Measurements from ENCODE around the gene ZFP62.

Gene ZFP62

DNA sequence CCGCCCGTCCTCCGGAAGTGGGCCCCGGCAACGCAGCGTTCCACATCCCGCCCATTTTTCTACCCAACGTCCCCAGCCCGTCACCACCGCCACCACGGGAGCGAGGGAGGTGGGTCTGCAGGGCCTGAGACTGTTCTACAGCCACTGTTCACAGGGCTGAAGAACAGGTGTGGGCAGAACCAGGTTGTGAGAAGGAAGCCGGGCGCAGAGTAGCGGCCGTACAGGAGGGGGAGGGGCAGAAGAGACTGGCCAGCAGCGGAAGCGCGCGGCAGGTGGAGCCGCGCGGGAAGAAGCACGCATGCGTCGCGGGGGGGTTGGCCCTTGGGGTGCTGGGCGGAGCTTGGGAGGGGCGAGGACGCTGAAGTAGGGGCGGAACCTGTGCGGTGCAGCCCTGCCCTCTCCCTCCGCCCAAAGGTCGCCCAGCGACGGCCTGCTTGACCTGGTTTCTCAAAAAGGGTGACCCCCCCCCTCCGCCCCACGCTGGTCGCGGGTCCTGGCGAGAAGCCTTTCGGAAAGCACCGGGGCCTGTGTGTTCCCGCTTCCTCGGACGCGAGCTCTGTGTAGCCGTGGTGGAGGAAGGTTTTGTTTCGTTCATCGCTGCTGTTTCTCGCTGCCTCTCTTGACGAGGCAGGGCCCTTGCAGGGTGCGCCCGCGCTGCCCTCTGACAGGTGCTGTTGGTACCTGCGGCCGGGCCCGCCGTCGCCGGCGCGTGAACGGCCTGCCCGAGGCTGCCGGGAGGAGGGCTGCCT lies 50.7 kb downstream of the ZFP62 start:
- peak; percentile 97 for DNase-seq (ENCODE audit: low spot score)

- DNase-seq (ENCODE audit: low spot score): peak; percentile 94
Measured at GRCh38 chr5:180809403-180810209, 51.5 kb downstream of the ZFP62 start.

DNA sequence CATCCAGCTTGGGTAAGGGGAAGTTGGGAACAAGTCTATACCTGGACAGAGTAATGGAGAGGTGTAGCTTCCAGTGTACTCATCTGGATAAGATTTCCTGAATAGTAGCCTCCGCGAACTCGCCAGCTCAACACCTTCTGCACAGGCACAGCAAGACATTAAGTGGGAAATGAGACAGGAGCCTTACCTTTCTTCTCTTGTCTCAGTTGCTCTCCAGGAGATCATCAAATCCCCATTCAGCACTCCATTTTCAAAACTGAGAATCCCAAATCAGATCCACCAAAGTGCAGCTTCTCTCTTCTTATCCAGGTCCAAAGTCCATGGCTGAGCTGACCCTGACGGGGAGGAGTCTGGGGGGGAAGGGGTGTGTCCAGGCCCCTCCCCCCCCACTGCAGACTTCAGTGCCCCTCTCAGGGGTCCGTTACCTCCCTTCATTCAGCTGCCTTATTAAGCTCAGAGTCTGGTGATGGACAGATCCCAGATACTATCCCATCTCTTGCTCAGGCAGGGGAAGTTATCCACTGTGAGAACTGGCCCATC lies 52.5 kb downstream of the ZFP62 start:
- DNase-seq (ENCODE audit: low spot score): no peak

- peak; percentile 31 for DNase-seq (ENCODE audit: low spot score)
Measured at GRCh38 chr5:180807654-180808414, 53.2 kb downstream of the ZFP62 start.

DNA sequence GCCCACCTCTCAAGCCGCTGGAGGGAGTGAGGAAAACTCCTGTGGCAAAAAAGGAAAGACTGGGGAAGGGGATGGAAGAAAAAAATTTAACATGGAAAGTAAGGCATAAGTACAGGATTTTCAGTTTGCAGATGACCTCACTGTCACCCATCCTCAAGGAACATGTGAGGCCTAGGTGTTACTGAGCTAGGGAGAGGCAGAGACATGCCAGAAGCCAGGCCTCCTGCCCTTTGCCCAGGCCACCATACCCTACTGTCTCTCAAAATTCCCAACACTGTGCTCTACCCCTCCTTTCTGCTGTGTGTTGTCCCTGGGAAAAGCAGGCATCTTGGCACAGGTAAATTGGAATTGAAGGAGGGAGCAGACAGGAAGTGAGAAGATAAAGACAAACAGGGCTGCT lies 54.0 kb downstream of the ZFP62 start:
- DNase-seq (ENCODE audit: low spot score): no peak

GRCh38 chr5:180806351-180807011 lies 54.6 kb downstream of the ZFP62 start:
- no peak for DNase-seq (ENCODE audit: low spot score)

DNA sequence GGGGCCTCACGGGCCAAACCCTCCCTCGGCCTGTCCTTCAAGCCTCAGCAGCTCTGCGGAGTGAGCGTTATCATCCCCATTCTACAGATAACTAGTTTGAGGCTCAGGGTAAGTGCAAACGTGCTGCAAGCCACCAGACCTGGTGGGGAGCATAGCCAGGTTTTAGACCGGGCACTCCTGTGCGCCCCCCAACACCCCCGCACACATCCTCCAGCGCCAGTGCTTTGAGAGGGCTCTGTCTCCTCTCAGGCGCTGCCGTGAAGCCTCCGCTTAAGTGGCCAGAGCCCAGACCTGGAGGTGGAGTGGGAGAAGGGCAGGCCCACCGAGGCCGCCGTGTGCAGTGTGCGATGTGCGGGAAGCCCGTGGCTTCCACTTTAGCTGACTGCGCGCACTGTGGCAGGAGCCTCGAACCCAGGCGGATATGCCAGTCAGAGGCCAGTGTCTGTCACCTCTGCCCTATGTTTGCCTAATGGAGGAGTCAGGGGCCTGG lies 56.9 kb downstream of the ZFP62 start:
- DNase-seq (ENCODE audit: low spot score): no peak

GRCh38 chr5:180803181-180804128 lies 57.6 kb downstream of the ZFP62 start:
- DNase-seq (ENCODE audit: low spot score): peak; percentile 88

DNA sequence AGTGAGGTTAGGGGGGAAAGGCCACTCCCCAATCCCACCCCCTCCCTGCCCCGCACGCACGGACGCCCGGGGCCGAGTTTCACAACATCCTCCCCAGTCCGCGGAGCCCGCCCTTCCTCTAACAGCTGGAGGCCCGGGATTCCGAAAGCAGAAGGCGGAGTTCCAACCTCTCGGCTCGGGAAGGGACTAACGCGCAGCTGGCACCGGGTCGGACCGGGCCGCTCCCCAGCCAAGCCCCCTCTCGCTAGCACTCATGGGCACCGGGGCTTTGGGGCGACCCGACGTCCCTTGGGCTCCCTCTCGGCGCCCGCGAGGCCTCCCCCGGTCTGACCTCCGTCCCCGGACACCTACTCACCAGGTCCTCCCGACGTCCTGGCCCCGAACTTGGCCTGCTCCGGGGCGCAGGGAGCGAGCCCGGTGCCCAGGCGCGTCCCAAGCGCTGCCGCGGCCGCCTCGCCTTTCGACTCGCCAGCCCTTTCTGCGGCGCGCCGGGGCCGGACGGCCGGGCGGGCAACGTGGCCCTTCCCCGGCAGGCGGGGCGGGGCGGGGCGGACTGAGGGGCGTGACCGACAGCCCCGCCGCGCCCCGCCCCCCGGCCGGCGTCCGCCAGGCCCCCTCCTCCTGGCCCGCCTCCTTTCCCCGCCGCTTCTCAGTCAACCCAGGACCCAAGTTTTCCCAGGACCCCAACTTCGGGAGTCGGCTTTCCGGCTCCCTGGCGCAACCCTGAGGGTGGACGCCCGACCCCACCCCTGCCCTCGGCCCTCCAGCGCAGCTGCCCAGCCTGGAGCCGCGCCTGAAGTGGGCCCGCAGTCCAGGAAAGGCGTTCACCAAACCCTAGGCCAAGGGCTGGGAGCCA lies 58.5 kb downstream of the ZFP62 start, which contains the start of gene MGAT1:
MGAT1 (minus strand) TSS at position 482 of the 856 bp plus-strand sequence. CDS start 9,835 bp downstream, outside the sequence.
- peak; percentile 67 for DNase-seq (ENCODE audit: low spot score)

DNA sequence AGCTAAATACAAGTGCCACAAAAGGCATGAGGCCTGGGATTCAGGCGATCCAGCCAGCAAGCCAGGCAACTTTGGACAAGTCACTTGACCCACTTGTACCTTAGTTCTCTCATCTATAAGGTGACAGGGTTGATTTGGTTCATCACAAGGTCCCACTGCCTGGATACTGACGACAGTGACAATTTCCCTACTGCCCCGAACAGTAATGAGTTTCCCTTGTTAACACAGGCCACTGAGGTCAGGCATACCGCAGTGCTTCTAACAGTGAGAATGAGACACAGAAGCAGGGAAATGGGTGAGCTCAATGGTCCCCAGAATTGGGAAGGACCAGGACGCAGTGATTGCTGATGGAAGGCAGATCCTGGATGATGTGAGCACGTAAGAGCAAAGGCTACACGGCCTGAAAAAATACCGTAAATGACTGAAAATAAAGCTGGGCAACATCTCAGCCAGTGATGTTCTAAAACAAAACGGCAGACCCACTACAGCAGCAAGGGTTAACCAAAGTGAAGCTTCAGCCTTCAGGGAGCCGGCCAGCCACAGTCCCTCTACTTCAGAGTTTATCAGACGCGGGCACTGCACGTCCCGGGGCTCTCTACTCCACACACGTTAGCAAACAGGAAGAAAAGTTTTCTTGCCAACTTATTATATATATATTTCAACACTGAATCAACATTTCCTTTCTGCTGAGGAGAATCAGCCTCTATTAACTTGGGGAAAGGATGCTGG lies 59.3 kb downstream of the ZFP62 start:
- DNase-seq (ENCODE audit: low spot score): no peak

DNA sequence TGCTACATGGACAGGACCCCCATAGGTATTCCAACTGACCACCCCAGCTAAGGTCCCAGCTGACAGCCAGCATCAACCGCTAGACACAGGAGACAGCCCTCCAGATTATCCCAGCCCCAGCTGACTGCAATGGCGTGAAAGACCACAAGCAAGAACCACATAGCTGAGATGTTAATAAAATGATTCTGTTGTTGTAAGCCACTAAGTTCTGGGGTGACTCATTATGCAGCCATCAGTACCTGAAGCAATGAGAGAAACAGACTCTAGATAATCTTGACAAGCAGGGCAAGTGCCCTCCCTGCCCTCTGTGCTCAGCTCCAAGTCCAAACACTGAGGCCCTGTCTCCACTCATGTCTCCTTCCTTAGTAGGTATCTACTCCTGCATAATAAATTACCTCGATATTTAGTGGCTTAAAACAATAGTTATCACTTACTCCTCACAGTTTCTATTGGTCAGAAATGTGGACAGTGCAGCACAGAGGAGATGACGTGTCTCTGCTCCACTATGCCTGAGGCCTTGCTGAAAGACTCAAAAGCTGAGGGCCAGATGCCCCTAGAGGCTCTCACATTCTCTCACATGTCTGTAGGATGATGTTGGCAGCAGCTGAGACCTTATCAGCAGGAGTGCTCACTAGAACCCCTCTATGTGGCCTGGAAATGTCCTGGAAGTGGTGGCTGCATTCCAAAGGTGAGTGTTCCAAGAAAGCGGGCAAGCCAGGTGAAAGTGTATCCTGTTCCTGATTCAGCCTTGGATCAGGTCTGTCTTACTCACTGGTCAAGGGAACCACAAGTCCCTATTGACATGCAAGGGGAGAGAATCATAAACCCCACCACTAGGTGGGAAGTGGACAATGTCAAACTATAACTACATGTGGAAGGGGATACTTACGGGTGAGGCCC lies 60.9 kb downstream of the ZFP62 start:
- DNase-seq (ENCODE audit: low spot score): peak; percentile 31

- peak; percentile 22 for DNase-seq (ENCODE audit: low spot score)
Measured at GRCh38 chr5:180799194-180799593, 61.9 kb downstream of the ZFP62 start.

DNA sequence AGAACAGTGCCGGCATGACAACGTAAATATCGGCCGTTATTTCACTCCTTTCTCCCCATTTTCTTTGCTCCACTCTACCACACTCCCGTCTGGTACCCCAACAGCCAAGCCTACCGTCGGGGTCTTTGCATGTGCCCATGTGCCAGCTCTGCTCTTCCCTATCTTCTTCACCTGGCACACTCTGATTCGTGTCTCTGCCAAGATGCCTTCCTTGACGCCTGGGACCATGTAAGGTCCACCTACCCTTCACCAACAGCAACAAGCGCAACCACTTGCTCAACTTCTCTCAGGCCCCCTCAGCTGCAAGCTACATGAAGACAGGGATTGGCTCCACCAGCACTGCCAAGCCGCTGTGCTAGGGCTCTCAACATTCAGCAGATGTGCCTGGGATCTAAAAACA lies 62.9 kb downstream of the ZFP62 start:
- no peak for DNase-seq (ENCODE audit: low spot score)
